Parathyroid adenoma (tissue), 2 donors: ENCODE results near the gene KDM4B.

Experiments used
- H2AFZ ChIP-seq: fragments of 300-600 bp; sonication (generic); one replicate; pipeline ENCODE4 v1.7.0; 2017; ENCODE audit warnings: antibody characterized with exemption, mild to moderate bottlenecking
- H3K27ac ChIP-seq: fragments of 300-600 bp; sonication (generic); one replicate; pipeline ENCODE4 v1.7.0; 2017
- H3K27me3 ChIP-seq: fragments of 300-600 bp; sonication (generic); one replicate; pipeline ENCODE4 v1.7.0; 2017; ENCODE audit warnings: low read length; ENCODE audit not compliant: control insufficient read depth, insufficient read depth
- H3K36me3 ChIP-seq: fragments of 300-600 bp; sonication (generic); one replicate; pipeline ENCODE4 v1.7.0; 2017; ENCODE audit warnings: low read length; ENCODE audit not compliant: control insufficient read depth, insufficient read depth
- H3K4me1 ChIP-seq: fragments of 300-600 bp; sonication (generic); one replicate; pipeline ENCODE4 v1.7.0; 2017; ENCODE audit warnings: control low read depth
- H3K4me2 ChIP-seq: fragments of 300-600 bp; sonication (generic); one replicate; pipeline ENCODE4 v1.7.0; 2017; ENCODE audit warnings: low read length
- H3K4me3 ChIP-seq: fragments of 300-600 bp; sonication (generic); one replicate; pipeline ENCODE4 v1.7.0; 2017; ENCODE audit warnings: low read depth, low read length
- H3K79me2 ChIP-seq: fragments of 300-600 bp; sonication (generic); one replicate; pipeline ENCODE4 v1.7.0; 2017; ENCODE audit warnings: control low read depth
- H3K9ac ChIP-seq: fragments of 300-600 bp; sonication (generic); one replicate; pipeline ENCODE4 v1.7.0; 2017; ENCODE audit warnings: mild to moderate bottlenecking
- H3K9me3 ChIP-seq: fragments of 300-600 bp; sonication (generic); one replicate; pipeline ENCODE4 v1.7.0; 2017; ENCODE audit warnings: low read length; ENCODE audit not compliant: control insufficient read depth
- TF ChIP-seq, protein P1 (sequence below): fragments of 300-600 bp; sonication (generic); IDR thresholded peaks from one replicate; pipeline ENCODE4 v1.7.0; 2017; ENCODE audit warnings: antibody characterized with exemption, mild to moderate bottlenecking
- donor health status: primary hyperparathyroidism.

Gene KDM4B

GRCh38 chr19:5096536-5096935 is 127.6 kb downstream of the KDM4B start:
- Histone ChIP-seq H2AFZ (no peak overlapping the region), H3K79me2 (peaks cover 13% of the 10 kb centered on the region), H3K4me1 (peaks cover 6% of the 10 kb centered on the region), H3K9me3 (no peaks in the 10 kb centered on the region), H3K4me3 (no peak overlapping the region), H3K27ac (no peak overlapping the region), H3K27me3 (no peaks in the 10 kb centered on the region), H3K36me3 (no peaks in the 10 kb centered on the region), H3K9ac (no peak overlapping the region), H3K4me2 (no peak overlapping the region)
- TF ChIP-seq, protein P1, sequence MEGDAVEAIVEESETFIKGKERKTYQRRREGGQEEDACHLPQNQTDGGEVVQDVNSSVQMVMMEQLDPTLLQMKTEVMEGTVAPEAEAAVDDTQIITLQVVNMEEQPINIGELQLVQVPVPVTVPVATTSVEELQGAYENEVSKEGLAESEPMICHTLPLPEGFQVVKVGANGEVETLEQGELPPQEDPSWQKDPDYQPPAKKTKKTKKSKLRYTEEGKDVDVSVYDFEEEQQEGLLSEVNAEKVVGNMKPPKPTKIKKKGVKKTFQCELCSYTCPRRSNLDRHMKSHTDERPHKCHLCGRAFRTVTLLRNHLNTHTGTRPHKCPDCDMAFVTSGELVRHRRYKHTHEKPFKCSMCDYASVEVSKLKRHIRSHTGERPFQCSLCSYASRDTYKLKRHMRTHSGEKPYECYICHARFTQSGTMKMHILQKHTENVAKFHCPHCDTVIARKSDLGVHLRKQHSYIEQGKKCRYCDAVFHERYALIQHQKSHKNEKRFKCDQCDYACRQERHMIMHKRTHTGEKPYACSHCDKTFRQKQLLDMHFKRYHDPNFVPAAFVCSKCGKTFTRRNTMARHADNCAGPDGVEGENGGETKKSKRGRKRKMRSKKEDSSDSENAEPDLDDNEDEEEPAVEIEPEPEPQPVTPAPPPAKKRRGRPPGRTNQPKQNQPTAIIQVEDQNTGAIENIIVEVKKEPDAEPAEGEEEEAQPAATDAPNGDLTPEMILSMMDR: no peak

DNA sequence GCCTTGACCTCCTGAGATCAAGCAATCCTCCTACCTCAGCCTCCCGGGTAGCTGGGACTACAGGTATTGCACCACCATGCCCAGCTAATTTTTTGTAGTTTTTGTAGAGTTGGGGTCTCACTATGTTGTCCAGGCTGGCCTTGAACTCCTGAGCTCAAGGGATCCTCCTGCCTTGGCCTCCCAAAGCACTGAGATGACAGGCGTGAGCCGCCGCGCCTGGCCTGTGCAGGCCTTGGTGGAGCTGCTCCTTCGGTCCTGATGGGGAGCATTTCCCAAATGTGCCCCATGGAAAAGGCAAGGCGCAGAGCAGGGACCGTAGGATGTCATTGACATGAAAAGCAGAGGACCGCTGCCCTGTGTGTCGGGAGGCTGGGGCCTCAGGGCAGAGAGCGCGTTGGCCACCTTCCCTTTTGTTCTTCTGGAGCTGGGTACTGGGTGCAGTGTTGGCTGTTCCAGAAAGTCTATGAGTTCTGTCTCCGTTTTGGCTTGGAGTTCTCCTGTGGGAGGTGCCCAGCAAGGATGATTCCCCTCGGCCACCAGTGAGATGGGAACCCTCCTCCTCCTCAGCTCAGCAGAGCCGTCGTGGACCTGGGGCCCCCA is 128.5 kb downstream of the KDM4B start:
- Histone ChIP-seq H3K4me3 (no peak overlapping the region), H3K79me2 (peaks cover 9% of the 10 kb centered on the region), H3K4me1 (peaks cover 6% of the 10 kb centered on the region), H3K9ac (no peak overlapping the region), H3K9me3 (no peaks in the 10 kb centered on the region), H3K27ac (no peak overlapping the region), H2AFZ (no peak overlapping the region), H3K4me2 (no peak overlapping the region), H3K36me3 (no peaks in the 10 kb centered on the region), H3K27me3 (no peaks in the 10 kb centered on the region)
- TF ChIP-seq, protein P1: no peak

DNA sequence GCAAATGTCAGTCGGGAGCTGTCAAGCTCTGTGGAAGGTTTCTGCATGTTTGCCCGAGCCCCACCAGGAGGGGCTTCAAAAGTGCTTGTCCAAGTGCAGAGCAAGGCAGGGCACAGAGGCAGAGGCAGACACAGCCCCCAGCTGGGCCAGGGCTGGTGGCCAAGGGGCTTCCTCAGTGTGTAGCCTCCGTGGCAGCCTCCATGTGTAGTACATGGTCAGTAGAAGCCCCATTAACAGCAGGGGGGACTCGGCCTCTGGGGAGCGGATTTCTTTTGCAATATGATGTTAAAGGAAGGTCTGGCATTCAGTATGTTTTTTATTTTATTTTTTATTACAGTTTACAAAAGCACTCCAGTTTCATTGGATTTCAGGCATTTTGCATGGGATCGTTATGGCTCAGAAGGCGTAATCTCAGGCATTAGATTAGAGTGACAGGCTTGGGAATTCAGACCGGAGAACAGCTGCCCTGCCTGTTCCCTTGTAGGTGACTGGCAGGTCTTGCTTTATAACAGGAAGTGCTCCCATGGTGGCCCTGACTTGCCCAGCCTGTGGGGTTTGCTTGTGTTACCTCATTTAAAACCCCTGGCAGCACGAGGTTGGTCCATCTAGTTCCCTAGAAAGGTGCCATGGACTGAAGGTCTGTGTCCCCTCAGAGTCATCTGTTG is 129.2 kb downstream of the KDM4B start:
- H3K9ac ChIP-seq: no peak overlapping the region
- H3K4me3 ChIP-seq: no peak overlapping the region
- H3K27ac ChIP-seq: no peak overlapping the region

GRCh38 chr19:5098646-5099045 is 129.7 kb downstream of the KDM4B start:
- Histone ChIP-seq H3K4me3 (no peak overlapping the region), H3K79me2 (peaks cover 6% of the 10 kb centered on the region), H3K9me3 (no peaks in the 10 kb centered on the region), H3K4me2 (no peak overlapping the region), H3K4me1 (no peaks in the 10 kb centered on the region), H3K27me3 (no peaks in the 10 kb centered on the region), H3K9ac (no peak overlapping the region), H3K36me3 (no peaks in the 10 kb centered on the region), H2AFZ (no peak overlapping the region), H3K27ac (no peak overlapping the region)
- TF ChIP-seq, protein P1: no peak

More for the DNA sequence above, 129.2 kb downstream of the KDM4B start:
- Histone ChIP-seq H3K79me2 (peaks cover 6% of the 10 kb centered on the region), H3K9me3 (no peaks in the 10 kb centered on the region), H2AFZ (no peak overlapping the region), H3K27me3 (no peaks in the 10 kb centered on the region), H3K4me2 (no peak overlapping the region), H3K4me1 (no peaks in the 10 kb centered on the region), H3K36me3 (no peaks in the 10 kb centered on the region)
- TF ChIP-seq, protein P1: no peak
